Brain pericyte (primary cell): ENCODE measurements around the gene CCDC167.
"Not testable (repeated sequence)": the region's sequence is repeated elsewhere in the genome, so short reads cannot be mapped to it uniquely, and the experiment has no call there.

Experiments
- DNase-seq: peaks from one replicate; pipeline ENCODE4 v3.0.0-alpha.2; 2012; ENCODE audit warnings: low read depth, low spot score

The CCDC167 gene

GRCh38 chr6:37473364-37474095 is 26.2 kb downstream of the CCDC167 start:
- DNase-seq, result no peak

- DNase-seq, result no peak
These were observed 32.0 kb downstream of the CCDC167 start for GRCh38 chr6:37467718-37468117.

GRCh38 chr6:37463110-37463509 is 36.6 kb downstream of the CCDC167 start:
- DNase-seq, result no peak

GRCh38 chr6:37460805-37461204 is 38.9 kb downstream of the CCDC167 start:
- DNase-seq, result no peak

GRCh38 chr6:37459981-37460800 is 39.5 kb downstream of the CCDC167 start:
- no peak for DNase-seq

- no peak for DNase-seq
These were observed 42.7 kb downstream of the CCDC167 start for GRCh38 chr6:37456816-37457560.

GRCh38 chr6:37456126-37456525 is 43.6 kb downstream of the CCDC167 start:
- DNase-seq, result no peak

GRCh38 chr6:37454420-37455140 is 45.1 kb downstream of the CCDC167 start:
- no peak for DNase-seq

GRCh38 chr6:37452522-37452921 is 47.2 kb downstream of the CCDC167 start:
- no peak for DNase-seq

- no peak for DNase-seq
These were observed 48.1 kb downstream of the CCDC167 start for GRCh38 chr6:37451441-37452193.

- DNase-seq, result no peak
These were observed 49.7 kb downstream of the CCDC167 start for GRCh38 chr6:37449984-37450383.

GRCh38 chr6:37443216-37443542 is 56.5 kb downstream of the CCDC167 start:
- not testable (repeated sequence) for DNase-seq

- DNase-seq, result no peak
These were observed 57.1 kb downstream of the CCDC167 start for GRCh38 chr6:37442416-37443215.

GRCh38 chr6:37441651-37442050 is 58.0 kb downstream of the CCDC167 start:
- no peak for DNase-seq

GRCh38 chr6:37438930-37439329 is 60.8 kb downstream of the CCDC167 start:
- no peak for DNase-seq

GRCh38 chr6:37435816-37436215 is 63.9 kb downstream of the CCDC167 start:
- DNase-seq, result no peak

GRCh38 chr6:37435373-37435772 is 64.3 kb downstream of the CCDC167 start:
- DNase-seq, result no peak

- no peak for DNase-seq
These were observed 65.9 kb downstream of the CCDC167 start for GRCh38 chr6:37433657-37434271.
